HepG2 (cell line): Measurements from ENCODE around the gene APOL2. TPM values are rescaled to one million over a fixed set of nuclear protein-coding genes. Genes with fewer than 3 reads are reported as not detected.
A peak's percentile ranks its signal among the peaks of the same experiment; 100 is the strongest.

Source experiments
- ATAC-seq: fragments of 200-7000 bp; cut with Tn5 transposase; 3 replicates; pipeline ENCODE4 v1.9.1; 2020; ENCODE audit warnings: mild to moderate bottlenecking, moderate library complexity
- BruUV-seq: library from RNA; stranded (reverse); fragments of 400-500 nt; replicated peaks from 2 replicates; lab custom pipeline; 2021; lab: Mats Ljungman, UMichigan
- CTCF ChIA-PET: fragments of 300-600 bp; formaldehyde crosslinking; extraction: SDS; loops from one replicate; lab custom pipeline; 2021; ENCODE audit warnings: low total read pairs, inconsistent platforms, low intra/inter-chr PET ratio; lab: Yijun Ruan, JAX
- POLR2A ChIA-PET: fragments of 350-600 bp; sonication (Branson Sonifier 250); formaldehyde crosslinking; loops from one replicate; lab custom pipeline; 2020; ENCODE audit warnings: antibody characterized with exemption, inconsistent platforms; lab: Yijun Ruan, JAX
- DNase-seq: peaks from one replicate; pipeline ENCODE4 v3.0.0-alpha.2; 2015; ENCODE audit warnings: low spot score
- FAIRE-seq: peaks from 3 replicates; lab custom pipeline; 2011; peaks lifted over from hg19 to GRCh38; lab: Jason Lieb, UNC
- H2AFZ ChIP-seq: one replicate; pipeline ENCODE4 v1.6.1; 2011; ENCODE audit warnings: low read length, inconsistent platforms
- H3K27ac ChIP-seq: fragments of 300-600 bp; 3 replicates; pipeline ENCODE4 v1.8.0; 2011; ENCODE audit warnings: mixed run types, mild to moderate bottlenecking, mixed read lengths, low read length, inconsistent platforms; ENCODE audit not compliant: insufficient read depth; ENCODE audit errors: extremely low read length
- H3K27me3 ChIP-seq, 2 experiments: fragments of 200-600 bp in 1 of 2; 2 replicates in 1 of 2; 3 replicates in 1 of 2; pipeline versions ENCODE4 v1.6.0 to v1.8.0; 2011; ENCODE audit warnings: low read length in 2 of 2, mild to moderate bottlenecking in 2 of 2, moderate library complexity in 2 of 2, inconsistent platforms in 1 of 2; ENCODE audit not compliant: insufficient read depth in 2 of 2, control insufficient read depth in 1 of 2
- H3K36me3 ChIP-seq, 2 experiments: fragments of 200-600 bp in 1 of 2; replicated peaks in 1 of 2; 2 replicates in 1 of 2; 3 replicates in 1 of 2; pipeline versions ENCODE4 v1.5.1 to v1.8.0; 2011; ENCODE audit warnings: low read length in 2 of 2, inconsistent platforms in 1 of 2; ENCODE audit not compliant: insufficient read depth in 2 of 2, control insufficient read depth in 1 of 2
- H3K4me1 ChIP-seq: 2 replicates; pipeline ENCODE4 v1.5.1; 2012; ENCODE audit warnings: low read length, inconsistent platforms; ENCODE audit not compliant: insufficient read depth
- H3K4me2 ChIP-seq: 2 replicates; pipeline ENCODE4 v1.6.0; 2011; ENCODE audit warnings: low read depth, low read length, inconsistent platforms
- H3K4me3 ChIP-seq, 3 experiments: fragments of 200-600 bp in 1 of 3; sonication (generic), shearing (Covaris generic) in 1 of 3; replicated peaks in 1 of 3; 2 replicates each; pipeline ENCODE4 v1.5.1; 2011 to 2016; ENCODE audit warnings: low read length in 3 of 3, inconsistent platforms in 2 of 3, low read depth in 2 of 3, mild to moderate bottlenecking in 2 of 3, control low read depth in 1 of 3, mixed read lengths in 1 of 3; ENCODE audit not compliant: insufficient read depth in 1 of 3
- H3K79me2 ChIP-seq: one replicate; pipeline ENCODE4 v1.6.1; 2011; ENCODE audit warnings: low read length, inconsistent platforms; ENCODE audit not compliant: insufficient read depth
- H3K9ac ChIP-seq: 2 replicates; pipeline ENCODE4 v1.6.0; 2011; ENCODE audit warnings: mild to moderate bottlenecking, low read depth, low read length, inconsistent platforms; ENCODE audit not compliant: insufficient read depth
- H3K9me3 ChIP-seq: 2 replicates; pipeline ENCODE4 v1.5.1; 2012; ENCODE audit warnings: mild to moderate bottlenecking, low read length
- H4K20me1 ChIP-seq: 2 replicates; pipeline ENCODE4 v1.6.0; 2011; ENCODE audit warnings: inconsistent platforms, mild to moderate bottlenecking, low read length, moderate library complexity; ENCODE audit not compliant: insufficient read depth
- FOXK2 ChIP-seq: fragments of 450-650 bp; IDR thresholded peaks from 2 replicates; pipeline ENCODE4 v1.6.1; 2016
- GMEB1 ChIP-seq: sonication (generic); formaldehyde crosslinking; IDR thresholded peaks from 2 replicates; pipeline ENCODE4 v1.5.1; 2020; ENCODE audit warnings: missing genetic modification reagents, mild to moderate bottlenecking, borderline replicate concordance
- HNF1B ChIP-seq: sonication (generic); formaldehyde crosslinking; IDR thresholded peaks from 2 replicates; pipeline ENCODE4 v1.5.1; 2020; ENCODE audit warnings: mild to moderate bottlenecking, moderate library complexity, missing genetic modification reagents
- IRF2 ChIP-seq: IDR thresholded peaks from 2 replicates; pipeline ENCODE4 v1.6.1; 2018; ENCODE audit warnings: missing genetic modification reagents, missing compliant biosample characterization
- MXD3 ChIP-seq: IDR thresholded peaks from 2 replicates; pipeline ENCODE4 v1.6.1; 2016; ENCODE audit warnings: mild to moderate bottlenecking, missing biosample characterization, missing genetic modification reagents
- RFXAP ChIP-seq: sonication (generic); formaldehyde crosslinking; IDR thresholded peaks from 2 replicates; pipeline ENCODE4 v1.4.0; 2020; ENCODE audit warnings: missing genetic modification reagents, borderline replicate concordance
- TOPORS ChIP-seq: sonication (generic); formaldehyde crosslinking; IDR thresholded peaks from 2 replicates; pipeline ENCODE4 v1.8.0; 2023; ENCODE audit warnings: mild to moderate bottlenecking, missing genetic modification reagents
- ZBTB33 ChIP-seq: sonication (generic); formaldehyde crosslinking; IDR thresholded peaks from 2 replicates; pipeline ENCODE4 v1.4.0; 2020; ENCODE audit warnings: missing genetic modification reagents
- ZFY ChIP-seq: sonication (generic); formaldehyde crosslinking; IDR thresholded peaks from 2 replicates; pipeline ENCODE4 v1.4.0; 2020; ENCODE audit warnings: missing genetic modification reagents
- ZHX1 ChIP-seq: sonication (generic); formaldehyde crosslinking; IDR thresholded peaks from 2 replicates; pipeline ENCODE4 v1.8.1; 2022; ENCODE audit warnings: low read depth, mild to moderate bottlenecking, missing genetic modification reagents
- ZNF496 ChIP-seq: sonication (generic); formaldehyde crosslinking; IDR thresholded peaks from 2 replicates; pipeline ENCODE4 v1.8.1; 2023; ENCODE audit warnings: mild to moderate bottlenecking, moderate library complexity, missing genetic modification reagents; ENCODE audit not compliant: insufficient replicate concordance
- WGBS: methylation state at CpG from one replicate; pipeline ENCODE4 v1.1.6; 2017; ENCODE audit warnings: low lambda C conversion rate; 5-methylcytosine and 5-hydroxymethylcytosine counted together
- in situ Hi-C: cut with HindIII; loops from 2 replicates; pipeline ENCODE4 v1.10.0; 2017; ENCODE audit warnings: low pct_unique_long_range_greater_than_20kb; ENCODE audit not compliant: extremely low pct_ligation_motif_present
- intact Hi-C: fragments of 100-400 bp; cut with micrococcal nuclease; formaldehyde crosslinking; loops from one replicate; pipeline ENCODE4 v1.10.0; 2022; ENCODE audit not compliant: unreplicated experiment
- polyA plus RNA-seq, 8 experiments: library from polyadenylated mRNA; depleted of rRNA in 3 of 8; stranded (reverse) in 7 of 8; unstranded in 1 of 8; fragments of >200 nt; fragmentation: Illumina TruSeq in 4 of 8; extraction: Trizol in 4 of 8; gene quantifications; 2 replicates each; pipeline versions ENCODE4 v1.2.1 to v1.2.3, GENCODE V29; 2011 to 2016; ENCODE audit warnings: low read depth in 4 of 8, missing spikeins in 1 of 8, mixed read lengths in 1 of 8; ENCODE audit not compliant: insufficient read depth in 1 of 8
- total RNA-seq, 5 experiments: library from RNA; depleted of rRNA; stranded (reverse); fragments of >200 nt; fragmentation: Illumina TruSeq; extraction: Trizol; gene quantifications; 2 replicates each; pipeline ENCODE4 v1.2.3, GENCODE V29; 2016; ENCODE audit warnings: low read depth in 1 of 5

APOL2 gene
- total and polyA plus RNA-seq, 2 of the 13 experiments (the other 11 are each of a cell fraction or from before 2014, with no cell fraction given), result 28.7 to 51.2 TPM

GRCh38 chr22:36279219-36279666 is 39.9 kb upstream of the APOL2 start (continued):
- no peak for TF ChIP-seq ZHX1 (CRISPR knock-in tag)
- TF ChIP-seq FOXK2, result peak; percentile 71

- ATAC-seq, result peak; percentile 78
- no peaks in the 10 kb centered on the region for H3K9me3 ChIP-seq
- H3K27ac ChIP-seq, result peak overlapping the region; percentile 78
- no peak overlapping the region for H2AFZ ChIP-seq
- WGBS, result 64% methylated on average over 18 of the region's 18 CpGs
- no TSS peak for BruUV-seq
- no peak overlapping the region for H3K4me3 ChIP-seq
- no peaks in the 10 kb centered on the region for H4K20me1 ChIP-seq
- peaks cover 7% of the 10 kb centered on the region in 2 experiments; a peak in 3 of 5 replicates for H3K36me3 ChIP-seq
- no peak overlapping the region for H3K9ac ChIP-seq
- POLR2A ChIA-PET, result interaction anchor here (0.6 to 1.5 kb wide), 3 partner anchors 26 to 204 kb away, joined by 3 to 8 read pairs (median 3); partner anchors contain the start of gene APOL2
- H3K4me2 ChIP-seq, result 0 out of 2 replicates have a peak overlapping the region, but pooled peaks have one; percentile 14
- no peak for FAIRE-seq
- CTCF ChIA-PET, result interaction anchor here (0.7 to 1.0 kb wide), 2 partner anchors 56 to 82 kb away, joined by 3 to 5 read pairs; no protein-coding TSS in a partner anchor
- H3K4me1 ChIP-seq, result peaks cover 47% of the 10 kb centered on the region
- peak; percentile 61 for DNase-seq
- intact Hi-C loops, result loop anchor here (2.0 kb wide), 2 partner anchors 39 to 45 kb away; partner anchors contain the start of gene APOL2
- no peaks in the 10 kb centered on the region for H3K27me3 ChIP-seq
- in situ Hi-C loops, result no loop called here
- no peaks in the 10 kb centered on the region for H3K79me2 ChIP-seq
- TF ChIP-seq ZFY (no peak), ZNF496 (no peak), IRF2 (CRISPR knock-in tag) (peak; percentile 34; the same call in 1 of the 2 replicates), HNF1B (CRISPR knock-in tag) (0 out of 2 replicates have a peak, but pooled peaks have one; percentile 28), TOPORS (0 out of 2 replicates have a peak, but pooled peaks have one; percentile 43), ZBTB33 (CRISPR knock-in tag) (peak; percentile 77), RFXAP (CRISPR knock-in tag) (0 out of 2 replicates have a peak, but pooled peaks have one; percentile 37), GMEB1 (CRISPR knock-in tag) (no peak), MXD3 (CRISPR knock-in tag) (no peak)
Measured at GRCh38 chr22:36277482-36278291, 38.4 kb upstream of the APOL2 start.
